Gastrocnemius medialis (tissue), 4 donors: ENCODE measurements around the gene GAL3ST1.

ENCODE experiments used
- CTCF ChIP-seq, 5 experiments: fragments of 450-650 bp in 3 of 5; fragments of 200-600 bp in 2 of 5; sonication (generic) in 2 of 5; IDR thresholded peaks in 4 of 5; conservative IDR thresholded peaks in 1 of 5; 1 replicate in 4 of 5; 2 replicates in 1 of 5; pipeline ENCODE4 v1.5.1; 2016 to 2019; ENCODE audit warnings: antibody characterized with exemption in 5 of 5, mild to moderate bottlenecking in 3 of 5, moderate library complexity in 3 of 5
- POLR2A ChIP-seq, 2 donors: fragments of 450-650 bp; IDR thresholded peaks; one replicate each; pipeline ENCODE4 v1.6.1; 2017; ENCODE audit warnings: antibody characterized with exemption in 2 of 2, mild to moderate bottlenecking in 2 of 2, moderate library complexity in 2 of 2

GRCh38 chr22:30506507-30506968 lies 67.9 kb downstream of the GAL3ST1 start:
- TF ChIP-seq POLR2A (IDR thresholded peaks at IDR 0.05) (no peak), CTCF (IDR thresholded peaks at IDR 0.05 in 4 of 5, conservative IDR thresholded peaks at IDR 0.05 in 1 of 5) (no peak)
